IPS-18c (cell line): ENCODE results near the gene KCNK10.
"Not testable (repeated sequence)": the region's sequence is repeated elsewhere in the genome, so short reads cannot be mapped to it uniquely, and the experiment has no call there.

Experiments used
- H3K4me3 ChIP-seq: 2 replicates; pipeline ENCODE4 v1.7.0; 2013; ENCODE audit warnings: low read depth, mild to moderate bottlenecking, low read length, moderate library complexity; ENCODE audit not compliant: insufficient read depth
- H3K9me3 ChIP-seq: one replicate; pipeline ENCODE4 v1.6.1; 2013; ENCODE audit warnings: mild to moderate bottlenecking, low read length, moderate library complexity; ENCODE audit not compliant: control insufficient read depth, insufficient read depth

The KCNK10 gene

DNA sequence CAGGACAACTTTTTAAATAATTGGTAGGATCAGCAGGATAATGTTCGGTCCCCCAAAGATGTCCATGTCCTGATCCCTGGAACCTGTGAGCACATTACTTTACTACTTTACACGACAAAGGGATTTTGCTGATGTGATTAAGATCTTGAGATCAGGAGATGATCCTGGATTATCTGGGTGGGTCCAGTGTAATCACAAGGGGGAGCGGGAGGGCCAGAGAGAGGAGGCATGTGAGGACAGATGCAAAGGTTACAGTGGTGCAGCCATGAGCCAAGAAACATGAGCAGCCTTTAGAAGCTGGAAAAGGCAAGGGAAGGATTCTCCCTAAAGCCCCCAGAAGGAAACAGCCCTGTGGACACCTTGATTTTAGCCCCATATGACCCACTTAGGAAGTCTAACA lies 33.1 kb downstream of the KCNK10 start:
- H3K4me3 ChIP-seq = no peak overlapping the region
- H3K9me3 ChIP-seq = no peaks in the 10 kb centered on the region

DNA sequence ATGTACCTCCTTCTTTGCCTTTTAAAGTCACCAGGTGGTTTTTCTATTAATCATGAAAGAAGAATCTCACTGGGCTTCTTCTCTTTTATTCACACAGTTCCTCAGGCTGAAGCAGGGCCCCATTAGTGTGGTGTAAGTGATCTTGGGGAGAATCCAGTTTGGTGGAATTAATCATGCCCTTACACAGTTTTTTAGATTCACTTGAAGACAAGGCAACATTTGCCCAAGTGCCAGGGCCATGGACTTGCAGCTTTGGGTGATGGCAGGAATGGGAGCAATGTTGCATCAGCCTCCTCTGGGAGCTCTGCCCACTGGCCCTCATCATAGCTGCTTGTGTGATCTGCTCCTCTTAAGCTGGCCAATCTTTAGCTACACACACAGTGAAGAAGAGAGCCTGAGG lies 33.8 kb downstream of the KCNK10 start:
- Histone ChIP-seq H3K9me3 (no peaks in the 10 kb centered on the region), H3K4me3 (no peak overlapping the region)

DNA sequence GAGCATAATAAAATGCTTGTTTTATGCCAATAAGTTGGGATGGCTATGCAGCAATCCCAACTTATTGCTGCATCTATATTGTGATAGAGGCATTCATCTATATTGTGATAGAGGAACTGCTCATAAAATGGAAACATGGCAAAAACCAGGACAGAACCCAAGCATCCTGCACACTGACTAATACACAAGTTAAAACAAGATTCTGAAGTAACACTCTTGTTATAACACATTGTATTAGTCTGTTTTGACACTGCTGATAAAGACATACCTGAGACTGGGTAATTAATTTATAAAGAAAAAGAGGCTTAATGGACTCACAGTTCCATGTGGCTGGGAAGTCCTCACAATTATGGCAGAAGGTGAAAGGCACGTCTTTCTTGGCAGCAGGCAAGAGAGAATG lies 36.8 kb downstream of the KCNK10 start:
- Histone ChIP-seq H3K4me3 (no peak overlapping the region), H3K9me3 (no peaks in the 10 kb centered on the region)

DNA sequence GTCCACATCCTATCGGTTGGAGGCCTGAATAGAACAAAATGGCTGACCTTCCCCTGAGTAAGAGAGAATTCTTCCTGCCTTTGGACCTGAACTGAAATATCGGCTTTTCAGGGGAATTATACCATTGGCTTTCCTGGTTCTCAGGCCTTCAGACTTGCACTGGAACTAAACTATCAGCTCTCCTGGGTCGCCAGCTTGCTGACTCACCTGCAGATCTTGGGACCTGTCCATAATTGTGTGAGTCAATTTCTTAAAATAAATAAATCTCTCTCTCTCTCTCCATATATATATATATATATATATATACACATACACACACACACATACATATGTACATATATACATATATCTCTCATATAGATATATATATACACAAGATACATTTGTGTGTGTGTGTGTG lies 41.6 kb downstream of the KCNK10 start:
- Histone ChIP-seq H3K4me3 (no peak overlapping the region), H3K9me3 (peaks cover 2% of the 10 kb centered on the region)

DNA sequence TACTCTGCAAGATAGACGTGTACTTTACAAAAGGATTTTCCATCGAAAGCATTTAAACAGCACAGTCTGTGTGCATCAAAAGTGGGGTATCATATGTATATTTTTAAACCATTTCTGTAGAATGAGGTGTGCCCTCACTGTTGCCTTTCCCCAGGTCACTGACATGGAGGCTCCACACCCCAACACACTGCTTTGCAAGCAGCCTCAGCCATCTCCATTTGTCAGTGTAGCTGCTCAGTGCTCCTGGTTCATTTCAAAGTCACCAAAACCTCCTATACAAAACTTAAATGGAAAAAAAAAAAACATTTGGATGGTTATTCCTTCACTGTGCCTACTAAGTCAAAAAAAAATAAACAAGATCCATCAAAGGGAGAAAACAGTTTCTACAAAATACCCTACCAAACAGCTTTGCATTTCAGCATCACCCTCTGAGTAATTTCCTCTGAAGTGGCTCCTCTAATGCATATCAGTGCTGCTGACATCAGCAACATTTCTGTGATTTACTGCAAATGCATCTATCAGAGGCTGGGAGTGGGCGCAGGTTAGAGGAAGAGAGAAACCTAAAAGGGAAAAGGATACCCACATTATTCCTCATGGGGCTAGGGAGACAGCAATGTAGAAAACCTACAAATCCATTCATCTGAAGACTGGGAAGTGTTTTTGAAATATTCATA lies 46.0 kb downstream of the KCNK10 start:
- Histone ChIP-seq H3K4me3 (no peak overlapping the region), H3K9me3 (peaks cover 2% of the 10 kb centered on the region)

DNA sequence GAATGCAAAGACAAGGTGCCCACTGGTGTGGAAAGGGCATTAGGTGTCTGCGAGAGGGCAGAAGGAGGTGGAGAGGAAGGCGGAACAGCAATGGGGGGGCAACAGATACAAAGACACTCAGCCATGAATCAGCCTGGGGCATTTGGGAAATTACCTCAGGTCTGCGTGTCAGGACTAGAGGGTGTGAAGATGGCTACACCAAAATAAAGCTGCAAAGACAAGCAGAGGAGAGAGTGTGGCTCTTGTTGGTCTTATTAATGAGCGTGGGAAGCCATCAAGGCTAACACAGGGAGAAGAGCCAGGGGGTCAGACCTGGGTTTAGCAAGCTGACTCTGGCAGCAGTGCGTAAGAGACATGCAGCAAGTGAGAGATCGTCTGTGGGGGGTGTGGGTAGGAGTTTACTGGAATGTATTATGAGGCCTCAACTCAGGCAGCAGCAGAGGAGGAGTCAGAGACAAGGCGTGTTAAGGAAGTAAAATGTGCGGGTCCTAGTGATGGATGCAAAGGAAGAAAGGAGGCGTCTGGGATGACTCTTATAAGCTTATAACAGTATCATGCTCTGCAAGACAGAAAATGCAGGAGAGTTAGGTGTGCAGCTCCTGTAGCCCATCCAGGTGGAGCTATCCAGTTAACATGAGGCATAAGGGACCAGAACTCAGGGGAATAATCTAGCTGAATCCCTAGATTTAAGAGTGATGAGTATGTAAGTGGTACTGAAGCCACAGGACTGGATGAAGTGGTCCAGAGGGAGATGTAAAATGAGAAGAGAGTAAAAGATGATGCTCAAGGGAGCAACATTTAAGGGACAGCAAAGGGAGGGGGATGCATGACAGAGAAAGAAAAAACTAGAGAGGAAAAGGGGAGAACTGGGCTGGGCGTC lies 50.4 kb downstream of the KCNK10 start:
- no peaks in the 10 kb centered on the region for H3K9me3 ChIP-seq
- no peak overlapping the region for H3K4me3 ChIP-seq

DNA sequence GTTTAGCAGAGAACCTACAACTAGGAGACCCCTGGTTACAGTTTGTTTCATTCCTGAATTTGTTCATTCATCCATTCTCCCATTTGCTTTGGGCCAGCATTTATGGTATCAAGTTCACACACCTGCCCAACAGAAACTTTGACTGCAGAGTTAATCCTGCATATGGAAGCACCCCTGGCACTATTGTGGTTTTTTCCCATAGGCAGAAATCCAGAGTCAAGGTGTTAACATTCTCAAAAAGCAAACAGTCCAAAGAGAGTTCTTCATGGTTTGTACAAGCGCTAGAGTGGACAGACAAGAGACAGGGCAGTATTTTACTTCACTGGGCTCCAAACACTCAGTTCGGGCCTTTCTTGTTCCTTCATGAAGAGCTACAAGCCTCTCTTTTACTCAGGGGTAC lies 51.9 kb downstream of the KCNK10 start:
- Histone ChIP-seq H3K9me3 (peaks cover 1% of the 10 kb centered on the region), H3K4me3 (no peak overlapping the region)

DNA sequence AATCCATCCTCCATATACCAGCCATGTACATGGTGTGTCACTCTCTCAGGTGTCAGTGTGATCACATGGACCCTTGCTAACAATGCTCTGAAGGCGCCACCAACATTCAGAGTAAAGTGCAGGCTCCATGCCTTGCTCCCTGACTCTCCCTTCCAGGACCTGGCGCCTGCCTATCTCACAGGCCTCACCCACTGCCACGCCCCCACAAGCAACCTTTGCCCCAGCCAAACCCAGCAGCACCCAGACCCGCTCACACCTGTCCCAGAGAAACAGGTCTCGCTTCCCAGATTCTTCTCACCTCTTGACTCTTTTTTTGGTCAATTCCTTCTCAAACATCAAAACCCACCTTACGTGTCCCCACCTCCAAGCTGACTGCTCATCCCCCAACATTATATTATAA lies 52.3 kb downstream of the KCNK10 start:
- Histone ChIP-seq H3K4me3 (no peak overlapping the region), H3K9me3 (peaks cover 6% of the 10 kb centered on the region)

DNA sequence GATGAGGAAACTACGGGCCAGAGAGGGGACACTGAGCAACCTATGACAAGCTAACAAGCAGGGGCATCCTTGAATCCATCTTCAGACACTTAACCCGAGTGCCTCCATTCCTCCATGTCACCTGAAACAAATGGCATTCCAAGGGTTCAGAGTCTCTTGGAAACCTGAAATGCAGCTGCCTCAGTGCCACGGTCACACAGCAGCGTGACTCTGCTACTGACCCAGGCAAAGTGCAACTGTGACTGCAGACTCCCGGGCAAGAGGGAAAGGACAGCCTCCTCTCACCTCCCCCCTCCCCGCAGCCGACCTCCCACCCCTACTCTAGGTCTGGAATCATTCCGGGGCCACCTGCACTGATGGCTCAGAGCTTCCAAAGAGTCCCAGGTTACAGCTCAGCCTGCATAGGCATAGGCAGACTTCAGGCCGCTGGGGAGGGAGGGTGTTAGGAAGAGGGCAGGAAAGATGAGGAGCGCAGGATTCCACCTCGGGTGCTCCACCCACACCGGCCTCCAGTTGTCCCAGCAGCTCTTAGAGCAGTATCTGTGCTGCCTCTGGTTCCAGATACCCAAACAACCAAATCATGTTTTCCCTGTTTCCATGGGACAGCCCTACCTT lies 53.2 kb downstream of the KCNK10 start:
- Histone ChIP-seq H3K9me3 (peaks cover 7% of the 10 kb centered on the region), H3K4me3 (no peak overlapping the region)

DNA sequence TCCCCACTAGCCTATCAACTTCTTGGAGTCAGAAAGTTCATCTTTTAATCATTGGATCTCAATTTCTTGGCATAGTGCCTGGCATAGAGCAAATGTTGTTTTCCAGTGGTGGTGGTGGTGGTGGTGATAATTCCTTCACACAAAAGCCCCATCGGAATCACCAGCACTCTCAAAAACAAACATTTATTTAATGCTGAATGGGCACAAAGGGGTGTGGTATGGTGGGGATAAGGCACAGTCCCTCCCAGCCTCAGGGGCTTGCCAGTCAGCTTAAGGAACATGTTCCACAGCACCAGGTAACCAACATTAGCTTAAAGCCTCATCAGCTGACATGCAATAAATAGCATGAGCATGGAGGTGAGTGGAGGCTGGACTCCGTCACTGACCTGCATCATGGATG lies 56.6 kb downstream of the KCNK10 start:
- no peak overlapping the region for H3K4me3 ChIP-seq
- peaks cover 7% of the 10 kb centered on the region for H3K9me3 ChIP-seq

DNA sequence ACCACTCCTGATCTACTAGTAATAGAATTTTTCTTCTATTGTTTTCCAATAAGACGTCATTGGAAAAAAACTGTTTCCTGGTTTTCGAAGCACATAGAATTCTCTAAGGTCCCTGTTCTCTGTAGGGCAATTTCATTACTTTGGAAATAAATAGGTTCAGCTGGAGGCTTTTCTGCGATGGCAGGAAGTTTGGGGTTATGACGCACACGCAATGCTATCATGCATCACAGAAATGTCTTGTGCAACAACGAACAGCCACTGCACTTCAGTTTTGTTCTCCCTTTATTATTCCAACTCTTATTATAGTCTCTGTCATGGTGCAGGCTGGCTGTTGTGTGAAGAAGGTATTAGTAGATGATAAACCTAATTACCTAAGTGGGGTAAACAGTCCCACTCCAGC lies 59.0 kb downstream of the KCNK10 start:
- no peak overlapping the region for H3K4me3 ChIP-seq
- H3K9me3 ChIP-seq = peaks cover 7% of the 10 kb centered on the region

DNA sequence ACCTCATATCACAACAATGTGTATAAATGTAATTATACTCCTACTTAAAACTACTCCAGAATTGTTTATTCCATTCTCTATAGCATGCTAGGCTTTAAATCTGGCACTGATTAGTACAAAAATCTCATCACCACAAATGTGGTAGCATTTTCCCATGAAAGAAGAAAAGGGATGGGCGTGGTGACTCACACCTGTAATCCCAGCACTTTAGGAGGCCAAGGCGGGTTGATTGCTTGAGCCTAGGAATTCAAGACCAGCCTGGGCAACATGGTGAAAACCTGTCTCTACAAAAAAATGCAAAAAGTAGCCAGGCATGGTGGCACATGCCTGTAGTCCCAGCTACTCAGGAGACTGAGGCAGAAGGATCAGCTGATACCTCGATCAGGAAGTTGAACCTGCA lies 61.8 kb downstream of the KCNK10 start:
- not testable (repeated sequence) for H3K4me3 ChIP-seq, H3K9me3 ChIP-seq

DNA sequence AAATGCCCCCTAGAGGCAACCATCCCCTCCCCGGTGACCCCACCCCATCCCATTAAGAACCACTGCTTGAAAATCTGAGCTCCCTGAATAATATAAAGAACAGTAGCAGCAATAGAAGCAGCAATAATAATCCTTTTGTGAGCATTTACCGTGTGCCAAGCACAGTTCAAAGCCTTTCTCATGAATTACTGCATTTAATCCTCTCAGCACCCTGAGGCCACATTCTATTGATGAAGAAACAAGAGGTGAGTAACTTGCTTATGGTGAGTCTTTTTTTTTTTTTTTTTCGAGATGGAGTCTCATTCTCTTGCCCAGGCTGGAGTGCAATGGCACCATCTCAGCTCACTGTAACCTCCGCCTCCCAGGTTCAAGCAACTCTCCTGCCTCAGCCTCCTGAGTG lies 65.0 kb downstream of the KCNK10 start:
- H3K9me3 ChIP-seq = peaks cover 2% of the 10 kb centered on the region

DNA sequence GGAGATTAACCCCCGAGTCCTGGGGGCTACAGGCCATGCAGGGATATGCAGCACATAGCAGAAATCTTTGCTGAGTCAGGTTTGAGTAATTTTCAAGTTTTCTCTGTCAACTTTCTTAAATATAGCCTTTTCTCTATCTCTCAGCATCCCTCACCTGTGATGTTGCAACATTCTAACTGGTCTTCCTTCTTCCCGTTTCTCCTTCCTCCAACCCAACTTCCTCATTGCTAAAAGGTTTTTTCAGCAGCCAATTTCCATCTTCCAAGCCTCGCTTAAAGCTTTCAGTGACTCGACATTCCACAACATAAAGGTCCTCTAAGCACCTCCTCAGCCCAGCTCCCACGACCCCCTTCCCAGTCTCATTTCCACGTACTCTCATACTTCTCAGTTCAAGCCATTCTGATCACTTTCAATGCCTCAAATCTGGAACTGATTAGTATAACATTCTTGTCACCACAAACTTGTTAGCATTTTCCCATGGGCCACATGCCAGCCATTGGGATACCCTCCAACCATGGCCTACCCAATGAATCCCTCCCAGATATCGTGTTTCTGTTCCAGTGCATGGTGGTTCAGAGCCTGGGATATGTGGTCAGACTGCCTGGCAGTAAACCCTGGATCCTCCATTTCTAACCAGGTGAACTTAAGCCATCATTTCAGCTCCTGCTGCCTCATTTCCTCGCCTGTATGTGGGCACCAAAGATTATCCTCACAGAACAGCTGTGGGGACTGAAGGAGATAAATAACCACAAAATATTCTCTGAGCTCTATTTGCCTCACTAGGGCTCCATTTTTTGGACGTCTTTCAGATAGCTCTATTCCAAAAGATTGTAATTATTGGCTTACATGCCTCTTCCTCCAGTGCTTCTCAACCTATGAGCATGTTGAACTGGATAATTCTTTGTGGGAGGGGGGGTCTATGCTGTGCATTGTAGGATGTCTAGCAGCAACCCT lies 65.8 kb downstream of the KCNK10 start:
- H3K9me3 ChIP-seq = peaks cover 2% of the 10 kb centered on the region
- H3K4me3 ChIP-seq = no peak overlapping the region

More for the DNA sequence above, 65.0 kb downstream of the KCNK10 start:
- H3K4me3 ChIP-seq = no peak overlapping the region

DNA sequence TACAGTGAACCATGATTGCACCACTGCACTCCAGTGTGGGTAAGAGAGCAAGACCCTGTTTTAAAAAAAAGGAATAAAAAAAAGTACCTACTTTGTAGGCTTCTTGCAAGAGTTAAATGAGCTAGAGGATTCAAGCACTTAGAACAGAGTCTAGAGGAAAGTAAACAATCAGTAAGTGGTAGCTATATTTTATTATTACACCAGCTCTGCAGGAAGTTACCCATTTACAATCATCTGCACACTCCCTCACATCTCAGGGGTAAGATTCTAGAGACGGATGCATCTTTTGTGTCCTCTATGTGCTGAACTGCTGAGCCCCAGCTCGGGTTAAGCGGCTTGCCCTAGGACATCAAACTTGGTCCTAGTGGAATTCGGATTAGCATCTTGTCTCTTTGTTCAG lies 67.3 kb downstream of the KCNK10 start:
- Histone ChIP-seq H3K4me3 (no peak overlapping the region), H3K9me3 (peaks cover 2% of the 10 kb centered on the region)

DNA sequence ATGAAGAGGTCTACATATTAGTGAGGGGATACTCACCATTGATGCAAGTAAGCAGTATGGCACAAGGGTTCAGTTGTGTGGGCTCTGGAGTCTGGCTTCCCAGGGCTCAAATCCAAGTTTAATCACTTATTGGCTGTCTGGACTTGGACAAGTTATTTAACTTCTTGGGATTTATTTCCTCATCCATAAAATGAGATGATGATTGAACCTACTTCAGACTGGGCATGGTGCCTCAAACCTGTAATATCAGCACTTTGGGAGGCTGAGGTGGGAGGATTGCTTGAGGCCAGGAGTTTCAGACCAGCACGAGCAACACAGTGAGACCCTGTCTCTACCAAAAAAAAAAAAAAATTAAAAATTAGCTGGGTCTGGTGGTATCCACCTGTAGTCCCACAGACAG lies 67.9 kb downstream of the KCNK10 start:
- Histone ChIP-seq H3K4me3 (no peak overlapping the region), H3K9me3 (peaks cover 2% of the 10 kb centered on the region)

DNA sequence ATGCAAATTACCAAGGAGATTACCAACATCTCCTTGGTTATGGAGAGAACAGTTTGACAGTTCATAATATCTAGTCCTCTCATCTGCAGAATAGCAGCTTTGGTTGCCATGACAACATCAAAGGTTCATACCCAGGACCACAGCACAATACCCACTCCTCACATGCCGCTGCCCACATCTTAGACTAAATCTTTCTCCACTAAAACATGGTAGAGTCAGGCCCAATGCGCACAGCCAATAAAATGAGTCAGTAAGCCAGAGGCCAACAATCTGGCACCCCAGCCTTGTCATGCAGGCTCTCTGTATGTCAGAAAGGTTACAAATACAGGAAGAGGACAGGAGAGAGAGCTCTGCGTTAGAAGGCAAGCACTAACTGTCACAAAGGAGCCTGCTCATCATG lies 70.6 kb downstream of the KCNK10 start:
- Histone ChIP-seq H3K9me3 (peaks cover 2% of the 10 kb centered on the region), H3K4me3 (no peak overlapping the region)
